ENCODE results near the gene GPC6. TPM values are rescaled to one million over a fixed set of nuclear protein-coding genes. Genes with fewer than 3 reads are reported as not detected.

Gene GPC6
- polyA plus RNA-seq, 1 donor from 2014 or later: 9.0 TPM

DNA sequence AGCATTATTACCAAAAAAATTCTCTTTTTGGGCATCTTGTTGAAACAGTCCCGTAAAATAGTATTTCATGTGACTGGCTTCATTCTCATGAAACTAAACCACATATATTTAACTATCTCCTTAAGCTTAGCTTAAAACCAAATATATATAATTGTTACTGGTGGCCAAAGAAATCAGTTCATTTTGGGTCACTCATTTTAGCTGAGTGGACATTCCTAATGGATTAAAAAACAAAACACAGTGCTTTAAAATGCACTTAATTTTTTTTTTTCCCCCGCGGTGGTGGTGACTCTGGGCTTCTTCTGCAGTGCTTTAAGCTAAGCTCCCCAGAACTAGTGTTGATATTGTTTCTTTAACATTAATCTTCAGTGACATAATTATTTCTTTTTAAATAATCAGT lies 540.1 kb downstream of the GPC6 start:
- TF ChIP-seq EP300 (conservative IDR thresholded peaks at IDR 0.05; ENCODE audit: poor library complexity, severe bottlenecking): no peak
- TF ChIP-seq TAF1 (IDR thresholded peaks at IDR 0.05; ENCODE audit: low read depth): no peak
- no peak for TF ChIP-seq POLR2AphosphoS5 (IDR thresholded peaks at IDR 0.05)
- TF ChIP-seq, protein P1, sequence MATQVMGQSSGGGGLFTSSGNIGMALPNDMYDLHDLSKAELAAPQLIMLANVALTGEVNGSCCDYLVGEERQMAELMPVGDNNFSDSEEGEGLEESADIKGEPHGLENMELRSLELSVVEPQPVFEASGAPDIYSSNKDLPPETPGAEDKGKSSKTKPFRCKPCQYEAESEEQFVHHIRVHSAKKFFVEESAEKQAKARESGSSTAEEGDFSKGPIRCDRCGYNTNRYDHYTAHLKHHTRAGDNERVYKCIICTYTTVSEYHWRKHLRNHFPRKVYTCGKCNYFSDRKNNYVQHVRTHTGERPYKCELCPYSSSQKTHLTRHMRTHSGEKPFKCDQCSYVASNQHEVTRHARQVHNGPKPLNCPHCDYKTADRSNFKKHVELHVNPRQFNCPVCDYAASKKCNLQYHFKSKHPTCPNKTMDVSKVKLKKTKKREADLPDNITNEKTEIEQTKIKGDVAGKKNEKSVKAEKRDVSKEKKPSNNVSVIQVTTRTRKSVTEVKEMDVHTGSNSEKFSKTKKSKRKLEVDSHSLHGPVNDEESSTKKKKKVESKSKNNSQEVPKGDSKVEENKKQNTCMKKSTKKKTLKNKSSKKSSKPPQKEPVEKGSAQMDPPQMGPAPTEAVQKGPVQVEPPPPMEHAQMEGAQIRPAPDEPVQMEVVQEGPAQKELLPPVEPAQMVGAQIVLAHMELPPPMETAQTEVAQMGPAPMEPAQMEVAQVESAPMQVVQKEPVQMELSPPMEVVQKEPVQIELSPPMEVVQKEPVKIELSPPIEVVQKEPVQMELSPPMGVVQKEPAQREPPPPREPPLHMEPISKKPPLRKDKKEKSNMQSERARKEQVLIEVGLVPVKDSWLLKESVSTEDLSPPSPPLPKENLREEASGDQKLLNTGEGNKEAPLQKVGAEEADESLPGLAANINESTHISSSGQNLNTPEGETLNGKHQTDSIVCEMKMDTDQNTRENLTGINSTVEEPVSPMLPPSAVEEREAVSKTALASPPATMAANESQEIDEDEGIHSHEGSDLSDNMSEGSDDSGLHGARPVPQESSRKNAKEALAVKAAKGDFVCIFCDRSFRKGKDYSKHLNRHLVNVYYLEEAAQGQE (IDR thresholded peaks at IDR 0.05; ENCODE audit: borderline replicate concordance): no peak
- TF ChIP-seq SMC3 (conservative IDR thresholded peaks at IDR 0.05; ENCODE audit: poor library complexity): no peak
- TF ChIP-seq, protein P2, sequence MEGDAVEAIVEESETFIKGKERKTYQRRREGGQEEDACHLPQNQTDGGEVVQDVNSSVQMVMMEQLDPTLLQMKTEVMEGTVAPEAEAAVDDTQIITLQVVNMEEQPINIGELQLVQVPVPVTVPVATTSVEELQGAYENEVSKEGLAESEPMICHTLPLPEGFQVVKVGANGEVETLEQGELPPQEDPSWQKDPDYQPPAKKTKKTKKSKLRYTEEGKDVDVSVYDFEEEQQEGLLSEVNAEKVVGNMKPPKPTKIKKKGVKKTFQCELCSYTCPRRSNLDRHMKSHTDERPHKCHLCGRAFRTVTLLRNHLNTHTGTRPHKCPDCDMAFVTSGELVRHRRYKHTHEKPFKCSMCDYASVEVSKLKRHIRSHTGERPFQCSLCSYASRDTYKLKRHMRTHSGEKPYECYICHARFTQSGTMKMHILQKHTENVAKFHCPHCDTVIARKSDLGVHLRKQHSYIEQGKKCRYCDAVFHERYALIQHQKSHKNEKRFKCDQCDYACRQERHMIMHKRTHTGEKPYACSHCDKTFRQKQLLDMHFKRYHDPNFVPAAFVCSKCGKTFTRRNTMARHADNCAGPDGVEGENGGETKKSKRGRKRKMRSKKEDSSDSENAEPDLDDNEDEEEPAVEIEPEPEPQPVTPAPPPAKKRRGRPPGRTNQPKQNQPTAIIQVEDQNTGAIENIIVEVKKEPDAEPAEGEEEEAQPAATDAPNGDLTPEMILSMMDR (IDR thresholded peaks at IDR 0.05; ENCODE audit: poor library complexity, severe bottlenecking): no peak
- no peak for TF ChIP-seq EZH2 (IDR thresholded peaks at IDR 0.05; ENCODE audit: borderline replicate concordance, insufficient read depth, low read length, poor library complexity, severe bottlenecking)
- no peak for TF ChIP-seq MXI1 (conservative IDR thresholded peaks at IDR 0.05; ENCODE audit: poor library complexity, severe bottlenecking)
- no peak for TF ChIP-seq RAD21 (conservative IDR thresholded peaks at IDR 0.05)
- Histone ChIP-seq H3K27me3 (ENCODE audit: insufficient read depth, low read depth, low read length) (no peaks in the 10 kb centered on the region), H3K36me3 (ENCODE audit: insufficient read depth, low read length) (no peaks in the 10 kb centered on the region), H3K27ac (ENCODE audit: low read length) (no peak overlapping the region), H3K9ac (ENCODE audit: low read length) (no peak overlapping the region), H4K20me1 (ENCODE audit: insufficient read depth) (no peaks in the 10 kb centered on the region), H3K9me2 (ENCODE audit: insufficient read depth, low read length) (peaks cover 5% of the 10 kb centered on the region), H3K4me2 (ENCODE audit: low read length) (no peak overlapping the region), H3K9me3 (ENCODE audit: low read length) (no peaks in the 10 kb centered on the region), H3K4me3 (ENCODE audit: low read length) (no peak overlapping the region), H3F3A (ENCODE audit: insufficient read depth, low read length, poor library complexity, severe bottlenecking) (peaks cover 6% of the 10 kb centered on the region), H3K79me2 (replicated peaks; ENCODE audit: insufficient read depth, low read length) (no peaks in the 10 kb centered on the region), H2AFZ (ENCODE audit: low read depth, low read length) (no peak overlapping the region)

DNA sequence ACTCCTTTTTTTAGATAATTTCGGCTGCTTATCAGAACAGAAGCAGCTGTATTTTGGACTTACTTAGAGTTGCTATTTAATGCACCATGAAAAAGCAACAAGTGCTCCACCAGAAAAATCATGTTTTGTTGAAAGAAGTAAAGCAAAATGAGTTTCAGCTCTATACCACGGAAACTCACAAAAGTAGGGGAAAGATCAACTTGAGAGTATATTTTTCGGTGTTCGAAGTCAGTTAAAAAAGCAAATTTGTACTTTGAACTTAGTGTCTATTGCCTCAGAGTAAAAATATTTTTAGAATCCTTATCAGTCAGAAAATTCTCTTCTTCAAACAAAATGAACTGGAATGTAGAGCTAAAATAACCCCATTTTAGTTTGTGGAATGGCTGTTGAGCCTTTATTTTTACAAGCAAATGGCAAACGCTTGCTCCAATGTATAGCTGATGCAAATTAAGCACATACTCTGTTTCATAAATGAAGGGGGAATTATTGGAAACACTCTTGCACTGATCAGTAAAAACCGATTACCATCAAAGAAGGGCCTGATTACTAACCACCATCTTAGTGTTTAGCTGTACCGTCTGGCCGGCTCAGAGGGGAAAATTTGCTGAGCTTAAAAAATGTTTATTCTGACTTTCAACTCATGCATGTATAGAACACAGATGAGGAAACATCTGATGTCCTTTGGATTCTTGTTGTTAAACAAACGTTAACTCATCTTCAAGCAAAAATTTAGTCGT lies 540.7 kb downstream of the GPC6 start:
- no peaks in the 10 kb centered on the region for H3K36me3 ChIP-seq (ENCODE audit: insufficient read depth, low read length)
- no peak for TF ChIP-seq TAF1 (IDR thresholded peaks at IDR 0.05; ENCODE audit: low read depth)
- TF ChIP-seq, protein P1 (IDR thresholded peaks at IDR 0.05; ENCODE audit: borderline replicate concordance): no peak
- TF ChIP-seq, protein P2 (IDR thresholded peaks at IDR 0.05; ENCODE audit: poor library complexity, severe bottlenecking): no peak
- TF ChIP-seq SMC3 (conservative IDR thresholded peaks at IDR 0.05; ENCODE audit: poor library complexity): no peak
- no peak for TF ChIP-seq MXI1 (conservative IDR thresholded peaks at IDR 0.05; ENCODE audit: poor library complexity, severe bottlenecking)
- no peak for TF ChIP-seq POLR2AphosphoS5 (IDR thresholded peaks at IDR 0.05)
- no peak for TF ChIP-seq RAD21 (conservative IDR thresholded peaks at IDR 0.05)
- no peak for TF ChIP-seq EZH2 (IDR thresholded peaks at IDR 0.05; ENCODE audit: borderline replicate concordance, insufficient read depth, low read length, poor library complexity, severe bottlenecking)
- TF ChIP-seq EP300 (conservative IDR thresholded peaks at IDR 0.05; ENCODE audit: poor library complexity, severe bottlenecking): no peak
- H3K9ac ChIP-seq (ENCODE audit: low read length): no peak overlapping the region
- no peak overlapping the region for H3K4me3 ChIP-seq (ENCODE audit: low read length)
- no peaks in the 10 kb centered on the region for H3K27me3 ChIP-seq (ENCODE audit: insufficient read depth, low read depth, low read length)
- H4K20me1 ChIP-seq (ENCODE audit: insufficient read depth): no peaks in the 10 kb centered on the region
- H3K9me2 ChIP-seq (ENCODE audit: insufficient read depth, low read length): peaks cover 5% of the 10 kb centered on the region
- no peak overlapping the region for H3K27ac ChIP-seq (ENCODE audit: low read length)
- no peak overlapping the region for H2AFZ ChIP-seq (ENCODE audit: low read depth, low read length)
- H3K4me2 ChIP-seq (ENCODE audit: low read length): no peak overlapping the region
- H3K79me2 ChIP-seq (replicated peaks; ENCODE audit: insufficient read depth, low read length): no peaks in the 10 kb centered on the region
- H3K9me3 ChIP-seq (ENCODE audit: low read length): no peaks in the 10 kb centered on the region
- peaks cover under 1% of the 10 kb centered on the region for H3F3A ChIP-seq (ENCODE audit: insufficient read depth, low read length, poor library complexity, severe bottlenecking)

All from neural cell (in vitro differentiated cells).